Body of pancreas (tissue), 4 donors: ENCODE data around the gene WLS.

Source experiments
- CTCF ChIP-seq, 7 experiments: fragments of 450-650 bp in 4 of 7; fragments of 200-600 bp in 3 of 7; sonication (generic) in 3 of 7; IDR thresholded peaks; one replicate each; pipeline ENCODE4 v1.5.1; 2016 to 2019; ENCODE audit warnings: antibody characterized with exemption in 7 of 7
- POLR2A ChIP-seq, 3 donors: fragments of 450-650 bp; IDR thresholded peaks; one replicate each; pipeline ENCODE4 v1.6.1; 2016; ENCODE audit warnings: antibody characterized with exemption in 3 of 3, mild to moderate bottlenecking in 2 of 3

GRCh38 chr1:68158837-68159236, 73.5 kb downstream of the WLS start:
- TF ChIP-seq CTCF (IDR thresholded peaks at IDR 0.05) (no peak), POLR2A (IDR thresholded peaks at IDR 0.05) (no peak)
